SKM-1 (cell line): ENCODE data around the gene VEZF1.
A peak's percentile ranks its signal among the peaks of the same experiment; 100 is the strongest.

ENCODE experiments used
- DNase-seq: peaks from one replicate; lab custom pipeline; 2025; ENCODE audit not compliant: unreplicated experiment; lab: John Stamatoyannopoulos, UW

VEZF1 gene

DNA sequence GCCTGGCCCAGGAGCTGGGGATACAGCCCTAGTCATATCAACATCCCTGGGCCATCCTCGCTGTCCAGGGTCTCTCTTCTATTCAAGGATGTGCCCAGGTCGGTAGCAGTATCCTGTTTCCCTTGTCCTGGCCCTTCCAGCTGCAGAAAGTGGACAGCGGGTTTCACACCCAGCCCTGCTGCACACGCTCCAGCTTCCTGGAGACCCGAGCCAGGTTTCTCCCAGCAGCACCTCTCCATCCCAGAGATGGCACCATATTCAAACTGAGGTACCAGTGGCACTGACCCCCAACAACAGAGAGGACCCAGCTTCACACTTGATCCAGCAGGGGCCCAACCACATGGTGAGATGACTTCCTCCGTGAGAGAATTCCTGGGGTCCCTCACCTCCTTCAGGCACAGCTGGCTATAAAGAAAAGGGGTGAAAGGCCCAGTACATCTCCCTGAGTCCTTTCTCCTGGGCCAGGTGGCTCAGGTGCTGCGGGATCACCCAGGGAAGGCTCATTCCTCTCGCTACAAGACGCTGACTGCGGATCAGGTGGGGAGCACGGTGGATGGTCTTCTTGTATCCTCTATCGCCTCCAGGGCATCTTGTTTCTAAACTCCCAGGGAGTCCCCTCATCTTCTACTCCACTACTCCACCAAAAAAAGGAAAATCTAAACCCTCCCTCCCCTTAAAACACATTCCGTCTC is 34.2 kb downstream of the VEZF1 start:
- DNase-seq = no peak

DNA sequence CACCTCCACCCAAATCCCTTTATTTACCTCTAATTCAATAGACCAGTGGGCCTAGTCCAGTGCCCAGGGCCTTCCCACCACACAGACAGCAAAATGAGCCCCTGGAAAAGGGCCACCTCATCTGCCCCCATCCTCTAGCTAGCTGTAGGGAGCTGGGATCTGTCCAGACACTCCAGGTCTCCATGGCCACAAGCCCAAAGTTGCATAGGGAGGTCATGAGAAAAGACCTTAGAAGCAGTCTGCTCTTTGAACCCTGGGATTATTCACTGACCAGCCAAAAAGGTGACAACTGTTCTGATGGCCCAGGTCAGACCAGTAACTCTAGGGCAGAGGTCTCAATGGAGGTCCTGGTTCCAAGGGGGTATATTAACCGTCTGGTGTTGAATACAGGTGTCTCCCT is 34.8 kb downstream of the VEZF1 start:
- no peak for DNase-seq

DNA sequence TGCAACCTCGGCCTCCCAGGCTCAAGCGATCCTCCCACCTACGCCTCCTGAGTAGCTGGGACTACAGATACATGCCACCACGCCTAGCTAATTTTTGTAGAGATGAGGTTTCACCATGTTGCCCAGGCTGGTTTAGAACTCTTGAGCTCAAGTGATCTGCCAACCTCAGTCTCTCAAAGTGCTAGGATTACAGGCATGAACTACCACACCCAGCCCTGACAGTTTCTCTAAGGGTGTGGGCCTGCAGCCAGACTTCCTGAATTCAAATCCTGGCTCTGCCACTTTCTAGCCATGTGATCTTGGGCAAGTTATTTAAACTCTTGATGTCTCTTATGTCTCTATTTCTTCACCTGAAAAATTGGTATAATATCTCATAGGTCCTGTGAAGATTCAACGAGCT is 38.4 kb downstream of the VEZF1 start:
- DNase-seq = no peak

DNA sequence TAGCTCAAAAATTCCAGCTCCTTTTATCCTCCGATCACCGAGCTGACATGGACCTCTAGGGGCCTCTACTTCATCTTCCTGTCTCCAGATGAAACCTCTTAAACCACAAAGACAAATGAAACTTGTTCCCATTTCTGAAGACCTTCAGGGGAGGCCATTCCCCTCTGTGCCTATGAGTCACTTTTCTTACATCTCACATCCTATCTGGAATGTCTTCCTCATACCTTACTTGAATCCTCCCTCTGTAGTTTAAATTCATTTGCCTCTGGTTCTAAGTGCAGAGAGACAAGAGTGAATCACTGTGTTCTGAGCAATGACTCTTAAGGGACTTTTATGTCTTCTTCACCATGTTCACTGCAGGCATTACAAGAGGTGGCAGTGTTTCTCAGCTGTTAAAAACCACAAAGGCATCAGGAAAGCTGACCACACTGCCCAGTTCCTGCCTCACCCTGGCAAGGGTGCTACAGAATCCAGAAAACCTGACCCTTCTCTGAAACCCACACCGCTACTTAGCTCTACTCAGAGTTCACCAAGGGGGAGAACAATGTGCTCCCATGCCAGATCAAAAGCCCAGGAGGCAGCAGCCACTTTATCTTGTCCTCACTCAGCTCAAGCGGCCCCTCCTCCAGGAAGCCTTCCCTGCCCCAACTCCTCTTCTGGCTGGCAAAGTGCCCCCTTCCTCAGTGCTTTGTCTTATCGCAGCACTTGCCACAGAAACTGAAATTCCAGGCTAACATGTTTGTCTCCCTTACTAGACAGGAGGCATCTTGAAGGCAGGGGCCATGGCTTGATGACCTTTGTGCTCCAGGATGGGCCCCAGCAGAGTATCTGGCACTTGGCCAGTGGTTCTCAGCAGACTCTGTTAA is 39.3 kb downstream of the VEZF1 start:
- no peak for DNase-seq

DNA sequence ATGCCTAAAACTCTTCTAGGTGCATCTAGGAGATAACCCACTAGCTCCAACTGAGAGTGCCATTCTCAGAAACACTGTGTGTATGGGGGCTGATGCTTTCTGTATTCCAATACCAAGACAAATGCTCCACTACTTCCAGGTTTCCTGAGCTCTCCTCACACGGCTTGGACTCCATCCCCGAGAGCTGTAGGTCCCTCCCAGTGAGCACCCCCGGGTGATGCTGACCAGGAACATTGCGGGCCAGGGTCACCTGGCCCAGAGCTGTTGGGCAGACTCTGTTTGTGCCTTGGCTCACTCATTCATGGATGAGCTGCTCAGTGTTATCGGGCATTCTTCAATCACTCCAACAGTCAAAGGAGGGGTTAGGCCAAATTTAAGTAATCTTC is 39.9 kb downstream of the VEZF1 start:
- no peak for DNase-seq

DNA sequence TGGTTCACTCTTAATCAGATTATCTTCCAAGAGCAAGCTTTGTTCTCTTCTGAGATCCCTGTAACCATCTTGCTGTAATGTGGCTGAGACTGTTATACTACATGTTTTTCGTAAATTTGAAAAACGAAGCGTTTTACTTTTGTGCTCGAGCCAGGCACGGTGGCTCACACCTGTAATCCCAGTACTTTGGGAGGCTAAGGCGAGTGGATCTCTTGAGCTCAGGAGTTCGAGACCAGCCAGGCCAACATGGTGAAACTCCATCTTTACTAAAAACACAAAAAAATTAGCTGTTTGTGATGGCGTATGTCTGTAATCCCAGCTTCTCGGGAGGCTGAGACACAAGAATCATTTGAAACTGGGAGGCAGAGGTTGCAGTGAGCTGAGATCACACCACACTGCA is 40.7 kb downstream of the VEZF1 start:
- DNase-seq = no peak

DNA sequence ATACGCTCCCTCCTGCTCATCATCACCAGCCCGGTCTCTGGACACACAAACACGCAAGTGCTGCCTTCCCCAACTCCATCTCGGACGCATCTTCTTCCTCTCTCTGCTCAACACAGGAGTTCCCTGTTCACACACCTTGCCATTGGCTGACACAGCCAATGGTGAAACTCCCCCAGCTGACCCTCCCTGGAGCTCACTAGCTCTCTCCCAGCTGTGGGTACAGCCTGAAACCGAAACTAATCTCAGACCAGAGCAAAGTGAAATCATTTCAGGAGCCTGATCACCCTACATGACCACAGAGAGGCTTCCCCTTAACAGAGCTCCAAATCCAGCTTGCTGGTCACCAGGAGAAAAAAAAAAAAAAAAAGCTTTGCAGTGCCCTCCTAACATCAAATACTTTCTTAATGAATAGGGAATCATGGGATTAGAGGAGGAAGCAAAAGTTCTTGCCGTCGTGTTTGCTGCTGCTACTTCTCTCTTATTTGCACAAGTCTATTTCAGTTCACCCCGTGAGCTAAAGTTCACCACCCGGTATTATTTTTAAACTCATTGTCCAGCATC is 41.2 kb downstream of the VEZF1 start:
- DNase-seq = peak; percentile 43

DNA sequence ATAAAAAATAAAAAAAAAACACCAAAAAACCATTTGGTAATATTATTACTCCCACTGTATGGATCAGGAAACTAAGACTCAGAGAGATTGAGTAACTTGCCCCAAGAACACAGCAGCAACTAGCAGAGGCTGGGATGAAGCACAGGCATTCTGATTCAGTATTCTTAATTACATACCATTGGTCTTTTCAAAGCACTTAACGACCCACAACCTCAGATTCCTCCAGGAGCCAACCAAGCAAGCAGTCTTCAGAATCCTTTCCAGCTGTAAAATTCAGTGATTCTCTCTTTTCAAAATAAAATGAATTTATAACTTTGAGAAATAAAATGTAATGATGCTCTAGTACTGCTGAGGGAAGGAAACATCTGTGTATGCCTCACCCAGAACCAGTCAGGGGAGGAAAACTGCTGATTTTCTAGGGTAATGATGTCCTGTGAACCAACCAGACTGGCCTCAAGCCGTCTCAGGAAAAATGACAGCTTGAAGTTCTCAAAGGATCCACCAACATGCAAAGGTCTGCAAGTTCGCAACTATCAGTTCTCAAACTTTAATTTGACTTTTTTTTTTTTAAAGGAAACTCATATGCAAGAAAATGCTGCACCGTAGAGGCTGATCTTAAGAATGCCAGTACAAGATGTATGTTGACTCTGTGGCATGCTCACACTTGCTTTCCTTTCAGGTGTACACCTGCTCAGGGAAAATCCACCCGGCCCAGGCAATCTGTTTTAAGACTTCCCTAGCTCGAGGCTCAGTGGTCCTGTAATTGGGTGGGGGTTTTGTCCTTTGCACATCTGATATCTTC is 41.9 kb downstream of the VEZF1 start:
- no peak for DNase-seq

DNA sequence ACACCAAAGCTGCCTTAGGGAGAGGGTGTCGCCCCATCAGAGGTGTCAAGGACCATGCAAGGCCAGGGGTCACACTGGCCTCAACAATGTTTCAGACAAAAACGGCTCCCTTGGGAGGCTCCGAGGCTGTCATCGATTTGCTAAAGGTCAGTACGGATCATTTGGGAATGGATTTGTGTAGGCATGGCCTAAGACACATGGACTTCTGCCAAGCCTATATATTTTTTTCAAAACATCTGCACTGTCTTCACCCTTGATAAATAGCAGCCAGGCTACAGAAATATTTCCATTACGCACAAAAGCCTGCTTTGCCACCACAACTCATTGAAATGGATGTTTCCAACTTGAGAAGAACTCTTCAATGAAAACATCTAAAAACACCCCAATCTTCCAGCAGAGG is 43.1 kb downstream of the VEZF1 start:
- no peak for DNase-seq

DNA sequence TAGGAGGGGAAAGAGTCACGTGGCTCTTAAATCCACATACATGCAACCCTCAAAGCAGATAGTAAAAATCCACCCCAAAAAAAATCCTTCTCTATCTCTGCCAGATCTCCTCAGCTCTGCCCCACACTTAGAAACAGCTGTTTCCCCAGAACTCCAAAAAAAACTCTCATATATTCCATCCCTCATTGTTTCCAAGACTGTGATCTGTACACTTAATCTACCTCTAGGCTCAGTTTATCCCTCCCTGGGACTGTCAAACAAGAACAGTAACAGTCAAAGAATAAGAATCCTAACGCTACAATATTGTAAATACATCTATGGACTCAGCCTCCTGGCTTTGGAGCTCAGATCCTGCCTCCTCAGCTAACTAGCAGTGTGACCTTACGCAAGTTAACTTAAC is 44.4 kb downstream of the VEZF1 start:
- DNase-seq = no peak

DNA sequence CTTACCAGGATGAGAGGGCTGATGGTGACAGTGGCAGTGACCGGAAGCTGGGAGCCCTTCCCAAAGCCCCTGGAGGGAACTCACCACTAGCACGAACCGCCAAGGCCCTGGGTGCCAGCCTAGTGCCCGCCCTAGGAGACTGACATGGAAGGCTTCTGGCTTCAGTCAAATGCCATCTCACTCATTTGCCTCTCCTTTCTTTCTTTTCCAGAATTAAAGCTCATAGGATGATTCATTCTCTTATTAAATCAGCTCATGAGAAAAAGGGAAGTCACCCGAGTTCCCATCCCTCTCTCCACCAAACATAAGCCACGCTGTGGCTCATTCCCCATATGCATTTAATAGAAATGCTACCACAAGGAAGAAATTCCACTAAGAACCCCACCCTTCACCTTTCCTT is 44.9 kb downstream of the VEZF1 start:
- no peak for DNase-seq

DNA sequence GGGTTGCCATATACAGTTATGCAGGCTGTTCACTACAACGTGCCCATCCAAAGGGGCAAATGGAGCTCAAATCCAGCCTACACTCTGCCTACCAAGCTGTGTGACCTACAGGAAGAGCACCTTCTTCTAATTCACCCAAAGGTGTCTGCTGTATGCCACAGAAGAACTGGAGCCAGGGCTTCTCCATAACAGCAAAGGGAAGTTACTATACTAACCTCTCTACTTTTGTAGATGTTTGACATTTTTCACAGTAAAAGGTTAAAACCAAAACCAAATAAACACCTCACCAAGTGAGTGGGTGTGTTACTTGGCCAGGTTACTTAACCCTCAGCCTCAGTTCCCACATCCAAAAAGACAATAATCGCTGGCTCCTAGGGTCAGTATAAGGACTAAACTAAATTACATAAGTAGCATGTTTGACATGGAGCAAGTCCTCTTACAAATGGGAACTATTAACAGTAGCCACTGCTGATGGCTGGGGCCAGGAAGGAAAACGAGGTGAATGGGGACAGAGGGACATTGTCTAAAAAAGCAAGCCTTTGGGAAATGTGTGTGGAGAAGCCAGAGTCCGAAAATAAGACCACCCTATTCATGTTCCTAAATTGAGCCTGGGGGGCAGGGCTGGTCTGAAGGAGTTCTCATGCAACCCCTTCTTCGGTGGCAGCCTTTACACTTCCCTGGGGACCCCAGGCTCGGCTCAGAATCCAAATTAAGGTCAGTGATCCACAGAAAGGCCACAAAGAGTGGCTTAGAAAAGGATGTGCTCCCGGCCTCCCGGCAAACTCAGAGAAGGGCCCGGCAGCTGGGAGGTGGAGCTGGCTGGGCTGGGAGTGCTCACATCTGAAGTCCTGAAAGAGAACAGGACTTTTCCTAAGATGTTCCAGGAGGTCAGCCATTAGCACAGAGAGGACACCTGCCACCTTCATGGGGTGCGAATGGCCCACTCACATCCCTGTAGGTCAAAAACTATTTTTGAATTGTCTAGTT is 46.4 kb downstream of the VEZF1 start:
- no peak for DNase-seq

DNA sequence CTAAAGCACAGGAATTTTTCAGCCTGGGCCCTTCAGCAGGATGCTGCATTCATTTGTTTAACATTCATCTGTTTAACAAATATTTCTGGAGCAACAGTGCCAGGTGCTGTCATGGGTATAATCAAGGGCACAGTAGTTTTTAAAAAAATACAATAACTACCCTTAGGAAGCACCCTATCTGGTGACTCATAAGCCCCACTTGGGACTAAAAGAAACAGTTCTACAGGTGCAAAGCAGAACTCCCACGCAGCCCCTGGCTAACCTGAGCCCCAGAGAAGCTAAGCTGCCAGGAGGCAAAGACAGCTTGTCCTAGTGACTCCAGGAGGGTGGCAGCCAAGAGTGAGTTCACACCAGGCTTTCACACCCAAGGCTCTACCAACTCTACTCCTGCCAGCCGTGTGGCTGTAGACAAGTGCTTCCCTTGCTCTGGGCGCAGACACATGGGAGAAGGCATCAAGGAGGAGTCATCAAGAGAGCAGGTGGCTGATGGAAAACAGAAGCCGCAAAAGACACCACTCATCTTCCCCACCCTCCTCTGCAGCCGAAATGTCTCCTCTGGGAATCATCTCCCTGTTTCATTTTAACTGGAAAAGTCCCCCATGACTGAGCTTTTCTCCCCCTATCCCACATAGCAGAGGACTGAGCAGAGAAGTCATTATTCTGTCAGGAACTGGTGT is 47.3 kb downstream of the VEZF1 start:
- DNase-seq = no peak

DNA sequence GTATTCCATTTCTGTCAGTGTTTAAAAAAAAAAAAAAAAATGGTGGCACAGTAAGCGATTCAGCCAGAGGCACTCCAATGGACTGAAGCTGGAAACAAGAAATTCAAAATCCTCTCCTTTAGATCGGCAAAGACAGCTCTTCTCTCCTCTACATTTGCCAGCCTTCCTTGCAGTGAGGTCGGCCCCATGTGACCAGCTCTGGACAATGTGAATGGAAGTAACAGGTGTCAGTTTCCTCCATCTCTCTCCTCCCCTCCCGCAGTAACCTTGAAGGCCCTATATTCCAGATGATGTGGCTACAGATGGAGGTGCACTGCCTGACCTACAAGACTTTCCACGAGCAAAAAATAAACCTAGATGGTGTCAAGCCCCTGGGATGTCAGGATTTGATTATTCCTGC is 47.8 kb downstream of the VEZF1 start:
- no peak for DNase-seq

DNA sequence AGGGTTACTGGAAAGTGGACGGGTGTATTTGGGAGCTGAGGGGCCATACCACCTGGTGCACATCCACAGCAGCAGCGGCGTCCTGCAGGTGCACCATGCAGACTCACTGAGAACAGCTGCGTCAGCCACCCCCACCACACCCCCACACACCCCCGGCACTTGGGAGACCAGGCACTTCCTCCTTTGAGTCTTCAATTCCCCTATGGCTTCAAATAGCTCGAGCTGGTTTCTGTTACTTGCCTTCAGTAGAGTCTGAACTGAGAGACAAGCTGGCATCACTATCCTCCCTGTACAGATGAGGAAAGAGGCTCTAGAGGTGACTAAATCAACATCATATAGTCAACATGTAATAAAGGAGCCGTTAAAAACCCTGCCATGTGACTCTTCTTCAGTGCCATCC is 48.3 kb downstream of the VEZF1 start:
- DNase-seq = peak; percentile 47

DNA sequence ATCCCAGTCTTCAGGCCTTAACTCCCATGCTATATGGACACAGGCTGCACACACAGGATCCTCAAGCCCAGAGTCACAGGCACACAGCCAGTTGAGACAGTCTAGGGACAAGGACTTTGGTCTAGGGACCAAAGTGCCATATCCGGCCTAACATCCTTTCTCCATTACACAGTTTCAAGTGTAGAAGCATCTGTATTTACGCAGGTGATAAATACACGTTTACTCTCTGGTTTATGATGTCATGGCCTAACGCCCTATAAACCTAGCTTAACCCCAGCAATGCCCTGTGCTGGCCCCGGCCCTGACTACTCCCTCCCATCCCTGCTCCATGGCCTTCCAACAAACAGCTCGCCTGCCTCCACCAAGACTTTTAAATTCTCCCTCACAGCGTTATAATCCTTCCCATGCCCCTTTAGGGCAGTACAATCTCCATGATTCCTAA is 50.0 kb downstream of the VEZF1 start:
- DNase-seq = no peak

DNA sequence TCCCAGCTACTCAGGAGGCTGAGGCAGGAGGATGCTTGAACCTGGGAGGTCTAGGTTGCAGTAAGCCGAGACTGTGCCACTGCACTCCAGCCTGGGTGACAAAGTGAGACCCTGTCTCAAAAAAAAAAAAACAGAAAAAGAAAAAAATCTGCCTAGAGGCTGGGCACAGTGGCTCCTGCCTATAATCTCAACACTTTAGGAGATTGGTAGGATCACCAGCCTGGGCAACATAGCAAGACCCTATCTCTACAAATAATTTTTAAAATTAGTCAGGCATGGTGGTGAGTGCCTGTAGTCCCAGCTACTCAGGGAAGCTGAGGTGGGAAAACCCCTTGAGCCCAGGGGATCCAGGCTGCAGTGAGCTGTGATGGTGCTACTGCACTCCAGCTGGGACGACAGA is 50.6 kb downstream of the VEZF1 start:
- DNase-seq = no peak

DNA sequence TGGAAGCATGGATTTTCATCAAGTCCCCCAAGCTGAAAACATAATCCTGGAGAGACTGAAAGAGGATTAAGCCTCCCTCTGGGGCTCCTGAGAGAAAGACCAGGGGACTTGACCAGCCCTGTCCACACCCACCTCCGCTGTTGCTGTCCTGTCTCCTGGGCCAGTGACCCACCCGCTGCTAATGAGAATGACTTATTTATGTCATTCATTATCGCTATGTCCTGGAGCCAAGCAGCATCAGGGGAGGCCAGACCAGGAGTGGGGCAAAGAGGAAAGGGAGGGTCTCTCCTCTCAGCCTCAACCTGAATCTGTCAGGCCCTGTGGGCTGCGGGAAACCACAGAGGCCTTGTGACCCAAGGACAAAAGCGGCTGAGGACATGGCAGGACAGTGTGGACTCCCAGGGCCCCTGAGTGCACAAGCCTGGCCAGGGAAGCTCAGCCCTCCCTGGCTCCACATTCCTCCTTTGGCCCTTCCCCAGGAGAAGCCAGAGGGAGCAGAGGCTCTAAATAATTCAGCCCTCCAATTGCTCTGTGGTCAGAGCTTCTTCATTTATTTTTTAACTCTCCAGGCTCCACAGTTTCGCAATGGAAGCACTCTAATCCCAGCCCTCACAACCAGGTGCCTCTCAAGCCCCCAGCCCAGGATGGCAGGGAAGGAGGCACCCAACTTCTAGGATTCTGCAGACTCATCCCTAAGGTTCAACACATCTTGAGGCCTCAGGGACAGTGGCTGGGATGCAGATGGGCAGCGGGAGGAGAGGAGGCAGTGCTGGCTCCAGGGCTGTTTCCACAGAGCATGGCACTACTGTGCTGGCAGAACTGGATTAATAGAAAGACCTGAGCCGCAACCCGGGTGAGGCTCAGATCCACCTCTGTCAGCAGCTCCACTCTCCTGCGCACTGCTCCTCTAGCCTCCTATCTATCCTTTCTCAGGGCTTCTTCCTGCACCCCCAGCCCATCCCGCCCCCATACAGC is 51.9 kb downstream of the VEZF1 start:
- no peak for DNase-seq
